CD14-positive monocyte (primary cell): Measurements from ENCODE around the gene DYSF. TPM values are rescaled to one million over a fixed set of nuclear protein-coding genes. Genes with fewer than 3 reads are reported as not detected.

Experiments
- DNase-seq, 3 donors: peaks; one replicate each; pipeline ENCODE4 v3.0.0-alpha.2; 2011 to 2022
- H2AFZ ChIP-seq: 2 replicates; pipeline ENCODE4 v1.6.0; 2012; ENCODE audit warnings: mild to moderate bottlenecking, low read depth, low read length, inconsistent platforms; ENCODE audit not compliant: insufficient read depth, poor library complexity, severe bottlenecking
- H3K27ac ChIP-seq, 2 donors: 1 replicate in 1 of 2; 2 replicates in 1 of 2; pipeline ENCODE4 v1.5.1; 2012 to 2013; ENCODE audit warnings: low read length in 2 of 2, control low read depth in 1 of 2, inconsistent platforms in 1 of 2, low read depth in 1 of 2, mild to moderate bottlenecking in 1 of 2
- H3K27me3 ChIP-seq, 2 donors: one replicate each; pipeline versions ENCODE4 v1.6.0 to v1.6.1; 2011 to 2013; ENCODE audit warnings: low read length in 2 of 2; ENCODE audit not compliant: control insufficient read depth in 2 of 2, insufficient read depth in 2 of 2
- H3K36me3 ChIP-seq, 2 donors: replicated peaks in 1 of 2; 1 replicate in 1 of 2; 2 replicates in 1 of 2; pipeline versions ENCODE4 v1.5.1 to v1.6.1; 2012 to 2013; ENCODE audit warnings: low read length in 2 of 2, control low read depth in 1 of 2, inconsistent platforms in 1 of 2, mild to moderate bottlenecking in 1 of 2; ENCODE audit not compliant: insufficient read depth in 2 of 2, control insufficient read depth in 1 of 2
- H3K4me1 ChIP-seq, 2 donors: 1 replicate in 1 of 2; 2 replicates in 1 of 2; pipeline versions ENCODE4 v1.5.1 to v1.6.1; 2012 to 2013; ENCODE audit warnings: low read length in 2 of 2, control low read depth in 1 of 2, inconsistent platforms in 1 of 2, mild to moderate bottlenecking in 1 of 2, moderate library complexity in 1 of 2; ENCODE audit not compliant: insufficient read depth in 2 of 2, control insufficient read depth in 1 of 2
- H3K4me2 ChIP-seq: replicated peaks from 2 replicates; pipeline ENCODE3; 2012; ENCODE audit warnings: low read length, moderate library complexity, mild to moderate bottlenecking; ENCODE audit not compliant: poor library complexity, severe bottlenecking; ENCODE audit errors: extremely low read depth
- H3K4me3 ChIP-seq, 3 experiments: fragments of 200-600 bp in 1 of 3; sonication (generic) in 1 of 3; replicated peaks in 1 of 3; 1 replicate in 2 of 3; 2 replicates in 1 of 3; pipeline ENCODE4 v1.5.1; 2011 to 2013; ENCODE audit warnings: low read length in 3 of 3, mild to moderate bottlenecking in 3 of 3, control low read depth in 2 of 3, low read depth in 2 of 3, inconsistent platforms in 1 of 3, moderate library complexity in 1 of 3
- H3K79me2 ChIP-seq: 2 replicates; pipeline ENCODE4 v1.6.0; 2012; ENCODE audit warnings: mild to moderate bottlenecking, control low read depth, inconsistent platforms, low read length, moderate library complexity; ENCODE audit not compliant: insufficient read depth
- H3K9ac ChIP-seq: 2 replicates; pipeline ENCODE4 v1.6.0; 2017; ENCODE audit warnings: low read length, mild to moderate bottlenecking; ENCODE audit not compliant: insufficient read depth, poor library complexity, severe bottlenecking
- H3K9me3 ChIP-seq, 2 donors: replicated peaks in 1 of 2; 1 replicate in 1 of 2; 2 replicates in 1 of 2; pipeline versions ENCODE4 v1.5.1 to v1.6.1; 2012 to 2013; ENCODE audit warnings: low read length in 2 of 2, control low read depth in 1 of 2; ENCODE audit not compliant: control insufficient read depth in 1 of 2, insufficient read depth in 1 of 2
- H4K20me1 ChIP-seq: 2 replicates; pipeline ENCODE4 v1.6.0; 2012; ENCODE audit warnings: mild to moderate bottlenecking, low read length, control low read depth, moderate library complexity; ENCODE audit not compliant: insufficient read depth
- H3K27ac Mint-ChIP-seq, 7 donors: one replicate each; pipeline ENCODE4 v1.8.0; 2020; ENCODE audit warnings: mild to moderate bottlenecking in 7 of 7, mixed read lengths in 7 of 7, moderate library complexity in 6 of 7, inconsistent platforms in 2 of 7
- H3K27me3 Mint-ChIP-seq, 3 donors: one replicate each; pipeline ENCODE4 v1.8.0; 2021 to 2022; ENCODE audit warnings: low read depth in 3 of 3, mild to moderate bottlenecking in 3 of 3, mixed read lengths in 3 of 3, moderate library complexity in 3 of 3, inconsistent platforms in 1 of 3
- H3K36me3 Mint-ChIP-seq, 2 donors: one replicate each; pipeline ENCODE4 v1.8.0; 2020; ENCODE audit warnings: mixed read lengths in 2 of 2, inconsistent platforms in 1 of 2, mild to moderate bottlenecking in 1 of 2
- H3K4me1 Mint-ChIP-seq: one replicate; pipeline ENCODE4 v1.8.0; 2020; ENCODE audit warnings: mild to moderate bottlenecking, mixed read lengths
- H3K4me3 Mint-ChIP-seq, 2 donors: one replicate each; pipeline ENCODE4 v1.8.0; 2020; ENCODE audit warnings: mild to moderate bottlenecking in 2 of 2, mixed read lengths in 2 of 2, moderate library complexity in 1 of 2
- H3K9me3 Mint-ChIP-seq, 7 donors: one replicate each; pipeline ENCODE4 v1.8.0; 2020 to 2022; ENCODE audit warnings: mixed read lengths in 7 of 7, mild to moderate bottlenecking in 6 of 7, moderate library complexity in 6 of 7, inconsistent platforms in 2 of 7
- WGBS: methylation state at CpG from one replicate; pipeline ENCODE4 v1.1.5; 2013; ENCODE audit warnings: missing lambda C conversion rate; ENCODE audit not compliant: insufficient coverage; 5-methylcytosine and 5-hydroxymethylcytosine counted together
- intact Hi-C, 2 donors: fragments of 100-400 bp; cut with micrococcal nuclease; formaldehyde crosslinking; loops; one replicate each; pipeline versions ENCODE4 v1.15.0 to v1.15.1; 2023
- polyA plus RNA-seq, 3 donors: library from polyadenylated mRNA; depleted of rRNA in 1 of 3; unstranded in 2 of 3; stranded (reverse) in 1 of 3; fragments of 300-500 nt in 2 of 3; fragments of >200 nt in 1 of 3; fragmentation: Illumina TruSeq in 2 of 3; gene quantifications; 1 replicate in 2 of 3; 2 replicates in 1 of 3; pipeline ENCODE4 v1.2.3, GENCODE V29; 2012 to 2021
- TF ChIP-seq, protein P1 (sequence below): fragments of 200-600 bp; IDR thresholded peaks from one replicate; pipeline ENCODE4 v1.8.0; 2022; ENCODE audit warnings: antibody characterized with exemption, mild to moderate bottlenecking

DYSF gene
- polyA plus RNA-seq, 3 donors: 16.1 to 72.5 (median 31.2) TPM

DNA sequence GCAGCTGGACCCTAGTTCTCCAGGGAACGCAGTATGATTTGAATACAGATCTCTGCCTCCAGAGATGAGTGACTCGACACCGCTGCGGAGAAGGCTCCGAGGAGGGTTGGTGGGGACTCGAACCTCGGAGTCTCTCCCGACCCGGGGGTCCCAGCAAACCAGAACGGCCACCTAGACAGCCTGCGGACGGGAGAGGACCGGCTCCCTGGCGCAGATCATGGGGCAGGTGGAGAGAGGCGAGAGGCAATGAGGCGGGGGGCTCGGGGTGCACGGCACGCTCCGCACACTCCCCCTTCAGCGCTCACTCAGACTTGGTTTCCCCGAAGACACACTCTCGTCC lies 12.6 kb downstream of the DYSF start:
- H3K27me3 ChIP-seq: peaks cover 0 to 50% of the 10 kb centered on the region in 2 donors
- H3K79me2 ChIP-seq: peaks cover 99% of the 10 kb centered on the region
- 15% methylated on average over 21 of the region's 23 CpGs for WGBS
- peaks cover 35 to 66% of the 10 kb centered on the region in 2 donors for H3K4me1 ChIP-seq
- Mint-ChIP-seq H3K27me3 (peaks cover 11 to 23% (median 22%) of the 10 kb centered on the region in 3 donors), H3K27ac (no peak overlapping the region), H3K9me3 (peaks cover 4 to 18% (median 14%) of the 10 kb centered on the region in 7 donors), H3K4me3 (no peak overlapping the region), H3K4me1 (peaks cover 48% of the 10 kb centered on the region), H3K36me3 (peaks cover 36 to 38% of the 10 kb centered on the region in 2 donors)
- TF ChIP-seq, protein P1, sequence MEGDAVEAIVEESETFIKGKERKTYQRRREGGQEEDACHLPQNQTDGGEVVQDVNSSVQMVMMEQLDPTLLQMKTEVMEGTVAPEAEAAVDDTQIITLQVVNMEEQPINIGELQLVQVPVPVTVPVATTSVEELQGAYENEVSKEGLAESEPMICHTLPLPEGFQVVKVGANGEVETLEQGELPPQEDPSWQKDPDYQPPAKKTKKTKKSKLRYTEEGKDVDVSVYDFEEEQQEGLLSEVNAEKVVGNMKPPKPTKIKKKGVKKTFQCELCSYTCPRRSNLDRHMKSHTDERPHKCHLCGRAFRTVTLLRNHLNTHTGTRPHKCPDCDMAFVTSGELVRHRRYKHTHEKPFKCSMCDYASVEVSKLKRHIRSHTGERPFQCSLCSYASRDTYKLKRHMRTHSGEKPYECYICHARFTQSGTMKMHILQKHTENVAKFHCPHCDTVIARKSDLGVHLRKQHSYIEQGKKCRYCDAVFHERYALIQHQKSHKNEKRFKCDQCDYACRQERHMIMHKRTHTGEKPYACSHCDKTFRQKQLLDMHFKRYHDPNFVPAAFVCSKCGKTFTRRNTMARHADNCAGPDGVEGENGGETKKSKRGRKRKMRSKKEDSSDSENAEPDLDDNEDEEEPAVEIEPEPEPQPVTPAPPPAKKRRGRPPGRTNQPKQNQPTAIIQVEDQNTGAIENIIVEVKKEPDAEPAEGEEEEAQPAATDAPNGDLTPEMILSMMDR: no peak
- peaks cover 4 to 37% of the 10 kb centered on the region in 2 donors for H3K36me3 ChIP-seq
- peak overlapping the region; percentile 54 to 89 (median 82) for H3K4me3 ChIP-seq
- H3K4me2 ChIP-seq: peak overlapping the region; percentile 86
- peak overlapping the region; percentile 72 for H2AFZ ChIP-seq
- H3K9ac ChIP-seq: peak overlapping the region; percentile 69
- DNase-seq: no peak
- peaks cover 93% of the 10 kb centered on the region for H4K20me1 ChIP-seq
- intact Hi-C loops: no loop called here
- H3K27ac ChIP-seq: no peak overlapping the region
- H3K9me3 ChIP-seq: peaks cover 0 to 17% of the 10 kb centered on the region in 2 donors

DNA sequence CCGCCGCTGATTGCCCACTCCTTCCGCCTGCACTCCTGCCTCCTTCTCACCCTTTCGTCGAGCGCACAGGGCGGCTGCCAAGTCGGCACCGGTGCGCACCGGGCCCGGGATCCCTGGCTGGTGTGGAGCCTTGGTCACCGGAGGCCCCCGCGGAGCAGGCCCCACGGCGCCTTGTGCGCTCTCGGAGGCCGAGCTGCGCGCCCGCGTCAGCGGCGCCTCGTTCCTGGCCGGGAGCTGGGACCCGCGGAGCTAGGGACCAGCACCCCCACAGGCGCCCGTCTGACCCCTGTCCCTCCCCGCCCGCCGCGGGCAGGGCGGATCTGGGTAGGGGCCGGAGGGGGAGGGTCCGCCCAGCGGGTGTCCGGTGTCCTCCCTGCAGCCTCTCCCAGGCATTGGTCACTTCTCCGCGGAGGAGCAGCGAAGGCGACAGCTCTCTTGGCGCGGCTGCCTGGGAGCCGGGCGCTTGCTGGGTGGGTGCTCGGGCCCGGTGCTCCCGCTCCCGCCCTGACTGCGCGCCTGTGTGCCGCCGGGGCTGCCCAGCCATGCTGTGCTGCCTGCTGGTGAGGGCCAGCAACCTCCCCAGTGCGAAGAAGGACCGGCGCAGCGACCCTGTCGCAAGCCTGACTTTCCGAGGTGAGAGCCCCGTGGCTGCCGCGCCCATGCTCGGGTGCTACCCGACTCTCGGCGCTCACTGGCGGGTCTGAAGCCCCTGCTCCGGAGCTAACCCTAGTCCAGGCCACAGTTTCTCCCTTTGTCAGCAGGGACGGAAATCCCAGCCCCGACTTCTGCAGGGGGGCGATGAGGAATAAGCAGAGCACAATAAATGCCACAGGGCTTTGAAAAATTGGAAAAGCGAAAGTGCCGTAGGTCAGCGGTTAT lies 13.2 kb downstream of the DYSF start:
- DNase-seq: peak in 2 of 3 donors; percentile 20 to 23
- peaks cover 43% of the 10 kb centered on the region for H3K4me1 Mint-ChIP-seq
- TF ChIP-seq, protein P1: no peak
- H3K9me3 Mint-ChIP-seq: peaks cover under 1 to 18% (median 10%) of the 10 kb centered on the region in 7 donors
- Histone ChIP-seq H3K4me2 (peak overlapping the region; percentile 86), H3K4me1 (peaks cover 35 to 64% of the 10 kb centered on the region in 2 donors), H2AFZ (peak overlapping the region; percentile 72), H3K9me3 (peaks cover 0 to 17% of the 10 kb centered on the region in 2 donors), H4K20me1 (peaks cover 87% of the 10 kb centered on the region), H3K79me2 (peaks cover 99% of the 10 kb centered on the region), H3K9ac (peak overlapping the region; percentile 69), H3K4me3 (peak overlapping the region; percentile 54 to 89 (median 82)), H3K27ac (peak overlapping the region in 1 of 2 donors; percentile 49), H3K36me3 (peaks cover 4 to 34% of the 10 kb centered on the region in 2 donors), H3K27me3 (peaks cover 0 to 50% of the 10 kb centered on the region in 2 donors)
- intact Hi-C loops: no loop called here
- H3K4me3 Mint-ChIP-seq: peak overlapping the region in 1 of 2 donors; percentile 96
- WGBS: under 1% methylated on average over 74 of the region's 78 CpGs
- H3K27ac Mint-ChIP-seq: peak overlapping the region in 2 of 7 donors; percentile 35 to 49
- peaks cover 11 to 22% (median 21%) of the 10 kb centered on the region in 3 donors for H3K27me3 Mint-ChIP-seq
- H3K36me3 Mint-ChIP-seq: peaks cover 32 to 36% of the 10 kb centered on the region in 2 donors
